NCI-H748 (cell line): ENCODE data around the gene PPIAL4G.
"Not testable (repeated sequence)": the region's sequence is repeated elsewhere in the genome, so short reads cannot be mapped to it uniquely, and the experiment has no call there.

Experiments
- DNase-seq: peaks from one replicate; lab custom pipeline; 2025; ENCODE audit not compliant: unreplicated experiment; lab: John Stamatoyannopoulos, UW

PPIAL4G gene

GRCh38 chr1:148483029-148483428, at the start of gene PPIAL4G:
TSS of gene PPIAL4G (minus strand) at chr1:148483302. CDS start at chr1:148483252, 50 bp downstream.
- DNase-seq, result not testable (repeated sequence)

- DNase-seq, result not testable (repeated sequence)
Observed at GRCh38 chr1:148532158-148532557, 49.1 kb upstream of the PPIAL4G start.

- peak; percentile 85 for DNase-seq
Observed at GRCh38 chr1:148529101-148529567, 46.0 kb upstream of the PPIAL4G start.

GRCh38 chr1:148528591-148528990, 45.5 kb upstream of the PPIAL4G start:
- not testable (repeated sequence) for DNase-seq

GRCh38 chr1:148526587-148526986, 43.5 kb upstream of the PPIAL4G start:
- not testable (repeated sequence) for DNase-seq

- DNase-seq, result not testable (repeated sequence)
Observed at GRCh38 chr1:148523205-148524144, 40.4 kb upstream of the PPIAL4G start.

- peak; percentile 98 for DNase-seq
Observed at GRCh38 chr1:148522561-148523204, 39.6 kb upstream of the PPIAL4G start.

GRCh38 chr1:148522072-148522471, 39.0 kb upstream of the PPIAL4G start:
- DNase-seq, result peak; percentile 96

- not testable (repeated sequence) for DNase-seq
Observed at GRCh38 chr1:148514310-148514709, 31.2 kb upstream of the PPIAL4G start.

- DNase-seq, result not testable (repeated sequence)
Observed at GRCh38 chr1:148512571-148513184, 29.6 kb upstream of the PPIAL4G start.

GRCh38 chr1:148493933-148494332, 10.8 kb upstream of the PPIAL4G start:
- not testable (repeated sequence) for DNase-seq

- not testable (repeated sequence) for DNase-seq
Observed at GRCh38 chr1:148481134-148481533, 2.0 kb downstream of the PPIAL4G start.

- DNase-seq, result not testable (repeated sequence)
Observed at GRCh38 chr1:148459694-148460093, 23.4 kb downstream of the PPIAL4G start.

GRCh38 chr1:148458901-148459581, 24.1 kb downstream of the PPIAL4G start:
- peak; percentile 42 for DNase-seq

- not testable (repeated sequence) for DNase-seq
Observed at GRCh38 chr1:148458398-148458797, 24.7 kb downstream of the PPIAL4G start.

GRCh38 chr1:148452845-148453244, 30.3 kb downstream of the PPIAL4G start:
- not testable (repeated sequence) for DNase-seq

- not testable (repeated sequence) for DNase-seq
Observed at GRCh38 chr1:148439654-148440325, 43.3 kb downstream of the PPIAL4G start.

- DNase-seq, result no peak
Observed at GRCh38 chr1:148435406-148435805, 47.7 kb downstream of the PPIAL4G start.

GRCh38 chr1:148434832-148435231, 48.3 kb downstream of the PPIAL4G start:
- no peak for DNase-seq

GRCh38 chr1:148432916-148433317, 50.2 kb downstream of the PPIAL4G start:
- not testable (repeated sequence) for DNase-seq
